Measurements from ENCODE around the gene ZFHX3. TPM values are rescaled to one million over a fixed set of nuclear protein-coding genes. Genes with fewer than 3 reads are reported as not detected.

Gene ZFHX3
- total and polyA plus RNA-seq, 9 donors, result 3.4 to 17.6 (median 11.9) TPM

DNA sequence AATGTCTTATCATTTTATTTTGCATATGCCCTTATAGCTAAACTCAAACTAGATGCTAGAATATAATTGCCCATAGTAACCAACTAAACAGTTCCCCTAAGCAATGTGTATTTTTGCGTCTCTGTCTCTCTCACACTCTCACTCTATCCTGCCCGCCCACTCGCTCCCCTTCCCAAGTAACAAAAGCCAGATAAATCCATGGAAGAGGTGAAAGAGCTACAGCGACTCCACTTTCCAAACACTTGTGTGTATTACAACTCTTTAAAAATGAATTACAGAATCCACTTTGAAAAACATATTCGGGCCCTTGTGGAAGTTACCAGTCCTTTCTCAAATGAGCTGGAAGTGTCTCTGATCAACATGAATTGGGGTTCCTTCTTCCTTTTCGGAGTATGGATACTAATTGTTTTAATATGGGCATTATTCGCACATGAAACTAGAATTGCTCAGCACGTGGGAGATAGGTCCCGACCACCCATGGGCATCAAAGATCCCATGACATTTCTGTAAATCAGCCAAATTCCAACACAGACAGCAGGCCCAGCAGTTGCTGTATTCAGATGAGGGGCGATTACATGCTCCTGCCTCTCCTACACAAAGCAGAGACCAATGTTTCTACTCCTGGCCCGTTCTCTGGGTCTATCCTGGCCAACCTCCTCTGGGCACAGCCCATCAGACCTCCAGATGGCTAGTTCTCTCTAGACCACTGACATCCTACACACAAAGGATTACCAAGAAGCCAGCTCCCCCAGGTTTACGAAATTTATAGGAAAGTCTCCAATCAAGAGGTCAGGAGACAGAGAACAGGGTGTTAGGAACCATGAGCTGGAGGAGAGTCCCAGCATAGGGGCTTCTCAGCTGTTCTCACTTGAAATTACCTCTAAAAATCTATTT lies 121.5 kb downstream of the ZFHX3 start:
- peaks cover 13% of the 10 kb centered on the region for H3K4me1 ChIP-seq (ENCODE audit: insufficient read depth)

GRCh38 chr16:72925631-72925979 lies 122.3 kb downstream of the ZFHX3 start:
- intact Hi-C loops (cut with DNase I), result loop anchor here in 1 of 4 donors (10.0 kb wide), 1 partner anchor 129 kb away; no protein-coding TSS in a partner anchor
- WGBS, 3 donors, result 95 to 97% (median 95%) methylated on average over 5 of the region's 5 CpGs
- no peak for DNase-seq

More for the DNA sequence above, 121.5 kb downstream of the ZFHX3 start:
- intact Hi-C loops (cut with DNase I), result loop anchor here in 1 of 4 donors (10.0 kb wide), 1 partner anchor 128 kb away; no protein-coding TSS in a partner anchor
- Histone ChIP-seq H3K36me3 (no peaks in the 10 kb centered on the region), H3K9me3 (no peaks in the 10 kb centered on the region), H3K27me3 (no peaks in the 10 kb centered on the region), H3K4me3 (no peak overlapping the region), H3K27ac (no peak overlapping the region)
- no peak for TF ChIP-seq EP300 (IDR thresholded peaks at IDR 0.05)
- no peak for TF ChIP-seq POLR2A (IDR thresholded peaks at IDR 0.05)
- TF ChIP-seq CTCF (IDR thresholded peaks at IDR 0.05), result no peak
- DNase-seq, result no peak
- WGBS, 3 donors, result 87 to 90% (median 89%) methylated on average over 12 of the region's 12 CpGs

GRCh38 chr16:72924927-72925630 lies 122.8 kb downstream of the ZFHX3 start:
- Histone ChIP-seq H3K27me3 (no peaks in the 10 kb centered on the region), H3K9me3 (no peaks in the 10 kb centered on the region), H3K4me1 (ENCODE audit: insufficient read depth) (peaks cover 10% of the 10 kb centered on the region), H3K4me3 (no peak overlapping the region), H3K27ac (no peak overlapping the region), H3K36me3 (no peaks in the 10 kb centered on the region)
- DNase-seq, result no peak
- WGBS, 3 donors, result 89 to 97% (median 96%) methylated on average over 17 of the region's 17 CpGs
- intact Hi-C loops (cut with DNase I), result loop anchor here in 1 of 4 donors (10.0 kb wide), 1 partner anchor 130 kb away; no protein-coding TSS in a partner anchor
- TF ChIP-seq EP300 (IDR thresholded peaks at IDR 0.05), result no peak
- TF ChIP-seq CTCF (IDR thresholded peaks at IDR 0.05), result no peak
- no peak for TF ChIP-seq POLR2A (IDR thresholded peaks at IDR 0.05)

More at GRCh38 chr16:72925631-72925979, 122.3 kb downstream of the ZFHX3 start:
- H3K9me3 ChIP-seq, result no peaks in the 10 kb centered on the region
- no peak overlapping the region for H3K27ac ChIP-seq
- H3K27me3 ChIP-seq, result no peaks in the 10 kb centered on the region
- peaks cover 10% of the 10 kb centered on the region for H3K4me1 ChIP-seq (ENCODE audit: insufficient read depth)
- H3K4me3 ChIP-seq, result no peak overlapping the region
- TF ChIP-seq POLR2A (IDR thresholded peaks at IDR 0.05) (no peak), CTCF (IDR thresholded peaks at IDR 0.05) (no peak), EP300 (IDR thresholded peaks at IDR 0.05) (no peak)
- no peaks in the 10 kb centered on the region for H3K36me3 ChIP-seq

DNA sequence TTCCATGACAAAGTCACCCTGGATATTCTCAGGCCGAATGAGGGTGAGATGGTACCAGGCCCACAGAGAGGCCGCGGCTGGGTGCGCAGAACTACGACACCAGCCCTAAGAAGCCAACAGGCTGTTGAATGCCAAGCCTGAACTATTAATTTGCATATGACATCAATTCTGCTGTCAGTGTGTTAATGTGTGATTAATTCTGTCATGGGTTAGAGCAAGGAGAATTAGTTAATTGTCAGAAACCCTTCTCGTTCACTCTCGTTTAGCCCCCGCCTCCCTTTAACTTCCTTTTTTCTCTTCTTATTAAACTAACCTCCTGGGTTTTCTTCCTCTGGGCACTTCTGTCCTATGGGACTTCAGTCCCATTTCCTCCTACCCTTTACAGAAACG lies 123.4 kb downstream of the ZFHX3 start:
- 97 to 99% (median 97%) methylated on average over 9 of the region's 9 CpGs for WGBS, 3 donors
- H3K4me3 ChIP-seq, result no peak overlapping the region
- H3K36me3 ChIP-seq, result no peaks in the 10 kb centered on the region
- no peaks in the 10 kb centered on the region for H3K27me3 ChIP-seq
- TF ChIP-seq POLR2A (IDR thresholded peaks at IDR 0.05) (no peak), EP300 (IDR thresholded peaks at IDR 0.05) (no peak), CTCF (IDR thresholded peaks at IDR 0.05) (no peak)
- DNase-seq, result no peak
- H3K9me3 ChIP-seq, result no peaks in the 10 kb centered on the region
- no peak overlapping the region for H3K27ac ChIP-seq
- intact Hi-C loops (cut with DNase I), result loop anchor here in 1 of 4 donors (10.0 kb wide), 1 partner anchor 130 kb away; no protein-coding TSS in a partner anchor
- H3K4me1 ChIP-seq (ENCODE audit: insufficient read depth), result peaks cover 10% of the 10 kb centered on the region

All from ovary (tissue), 9 donors.